HEK293 (cell line): Measurements from ENCODE around the gene LRFN3.

ENCODE experiments used
- CTCF ChIA-PET: fragments of 350-600 bp; formaldehyde crosslinking; extraction: SDS; loops from one replicate; lab custom pipeline; 2021; ENCODE audit warnings: antibody characterized with exemption; lab: Yijun Ruan, JAX
- POLR2A ChIA-PET: fragments of 300-600 bp; formaldehyde crosslinking; extraction: SDS; loops from one replicate; lab custom pipeline; 2020; ENCODE audit warnings: antibody characterized with exemption, inconsistent platforms; lab: Yijun Ruan, JAX
- H3K27ac ChIP-seq: fragments of 200-500 bp; sonication (Bioruptor generic); 2 replicates; pipeline ENCODE4 v1.5.1; 2014; ENCODE audit warnings: low read depth, low read length, control low read depth, inconsistent platforms; ENCODE audit errors: extremely low read depth
- H3K36me3 ChIP-seq, 2 experiments: fragments of 200-500 bp in 1 of 2; sonication (Bioruptor generic) in 1 of 2; 1 replicate in 1 of 2; 2 replicates in 1 of 2; pipeline ENCODE4 v1.5.1; 2014 to 2017; ENCODE audit warnings: inconsistent platforms in 2 of 2, low read length in 2 of 2; ENCODE audit not compliant: control insufficient read depth in 2 of 2, insufficient read depth in 1 of 2
- H3K4me1 ChIP-seq: fragments of 200-500 bp; sonication (Bioruptor generic); 2 replicates; pipeline ENCODE4 v1.5.1; 2014; ENCODE audit warnings: mild to moderate bottlenecking, low read length, inconsistent platforms; ENCODE audit not compliant: control insufficient read depth, insufficient read depth
- H3K4me3 ChIP-seq: 2 replicates; pipeline ENCODE4 v1.5.1; 2011; ENCODE audit warnings: low read depth, mild to moderate bottlenecking, control low read depth, low read length, moderate library complexity
- H3K9me3 ChIP-seq: fragments of 200-500 bp; sonication (Bioruptor generic); 2 replicates; pipeline ENCODE4 v1.5.1; 2014; ENCODE audit warnings: low read depth, low read length, inconsistent platforms; ENCODE audit not compliant: control insufficient read depth, insufficient read depth
- AEBP2 ChIP-seq: fragments of 450-650 bp; formaldehyde crosslinking; IDR thresholded peaks from 2 replicates; pipeline ENCODE4 v1.5.1; 2016; ENCODE audit warnings: missing biosample characterization, missing genetic modification characterization, borderline replicate concordance
- HIC1 ChIP-seq: fragments of 450-650 bp; formaldehyde crosslinking; IDR thresholded peaks from 2 replicates; pipeline ENCODE4 v1.5.1; 2016; ENCODE audit warnings: missing biosample characterization, missing genetic modification characterization
- PRDM1 ChIP-seq: fragments of 450-650 bp; formaldehyde crosslinking; IDR thresholded peaks from 2 replicates; pipeline ENCODE4; 2016; ENCODE audit warnings: missing biosample characterization, missing genetic modification characterization
- REST ChIP-seq: fragments of 450-650 bp; formaldehyde crosslinking; IDR thresholded peaks from 2 replicates; pipeline ENCODE4 v1.5.1; 2016; ENCODE audit warnings: missing biosample characterization, missing genetic modification characterization
- ZBTB26 ChIP-seq: fragments of 450-650 bp; formaldehyde crosslinking; optimal IDR thresholded peaks from 2 replicates; pipeline ENCODE3; 2016; ENCODE audit warnings: missing biosample characterization, mild to moderate bottlenecking, missing genetic modification characterization
- ZNF121 ChIP-seq: fragments of 450-650 bp; formaldehyde crosslinking; IDR thresholded peaks from 2 replicates; pipeline ENCODE4 v1.5.1; 2016; ENCODE audit warnings: missing biosample characterization, missing genetic modification characterization
- ZNF214 ChIP-seq: fragments of 450-650 bp; formaldehyde crosslinking; IDR thresholded peaks from 2 replicates; pipeline ENCODE4 v1.5.1; 2017; ENCODE audit warnings: missing biosample characterization, mild to moderate bottlenecking, missing genetic modification characterization, borderline replicate concordance
- ZNF398 ChIP-seq: fragments of 450-650 bp; formaldehyde crosslinking; IDR thresholded peaks from 2 replicates; pipeline ENCODE4 v1.5.1; 2017; ENCODE audit warnings: missing biosample characterization, missing genetic modification characterization
- ZNF521 ChIP-seq: fragments of 450-650 bp; formaldehyde crosslinking; IDR thresholded peaks from 2 replicates; pipeline ENCODE4 v1.5.1; 2017; ENCODE audit warnings: missing biosample characterization, mild to moderate bottlenecking, missing genetic modification characterization
- ZNF629 ChIP-seq: fragments of 450-650 bp; formaldehyde crosslinking; IDR thresholded peaks from 2 replicates; pipeline ENCODE4 v1.5.1; 2017; ENCODE audit warnings: missing biosample characterization, missing genetic modification characterization
- ZNF664 ChIP-seq: fragments of 450-650 bp; formaldehyde crosslinking; IDR thresholded peaks from 2 replicates; pipeline ENCODE4 v1.5.1; 2016; ENCODE audit warnings: missing biosample characterization, missing genetic modification characterization

The LRFN3 gene

GRCh38 chr19:35943321-35944301 is 7.4 kb downstream of the LRFN3 start:
- Histone ChIP-seq H3K4me3 (no peak overlapping the region), H3K9me3 (no peaks in the 10 kb centered on the region), H3K4me1 (peaks cover 2% of the 10 kb centered on the region), H3K27ac (0 out of 2 replicates have a peak overlapping the region, but pooled peaks have one; percentile 1)
- CTCF ChIA-PET: interaction anchor here (0.6 to 1.6 kb wide), 7 partner anchors 11 to 630 kb away, joined by 3 to 5 read pairs (median 3); no protein-coding TSS in a partner anchor
- POLR2A ChIA-PET: interaction anchor here (1.1 to 1.7 kb wide), 2 partner anchors 13 to 70 kb away, joined by 3 read pairs; partner anchors contain the start of gene ALKBH6
- TF ChIP-seq REST (tag by site-specific recombination) (0 out of 2 replicates have a peak, but pooled peaks have one; percentile 26), ZNF214 (tag by site-specific recombination) (no peak), PRDM1 (tag by site-specific recombination) (peak; percentile 49; the same call in 1 of the 2 replicates), ZNF521 (0 out of 2 replicates have a peak, but pooled peaks have one; percentile 20), ZNF664 (tag by site-specific recombination) (peak; percentile 91), HIC1 (0 out of 2 replicates have a peak, but pooled peaks have one; percentile 22), AEBP2 (tag by site-specific recombination) (no peak), ZNF629 (tag by site-specific recombination) (0 out of 2 replicates have a peak, but pooled peaks have one; percentile 18), ZBTB26 (peak; percentile 11), ZNF398 (tag by site-specific recombination) (0 out of 2 replicates have a peak, but pooled peaks have one; percentile 39), ZNF121 (tag by site-specific recombination) (peak; percentile 98)
- TF ChIP-seq, all 188 proteins: peak for 9
- peaks cover 36 to 39% of the 10 kb centered on the region in 2 experiments for H3K36me3 ChIP-seq
